HepG2 (cell line): ENCODE measurements around the gene CSNK2A1. TPM values are rescaled to one million over a fixed set of nuclear protein-coding genes. Genes with fewer than 3 reads are reported as not detected.

Source experiments
- DNMT1 ChIP-seq: sonication (generic); formaldehyde crosslinking; IDR thresholded peaks from 2 replicates; pipeline ENCODE4 v1.5.1; 2020; ENCODE audit warnings: mild to moderate bottlenecking, missing genetic modification reagents
- GPBP1L1 ChIP-seq: sonication (generic); formaldehyde crosslinking; IDR thresholded peaks from 2 replicates; pipeline ENCODE4 v1.5.0; 2020; ENCODE audit warnings: mild to moderate bottlenecking, missing genetic modification reagents
- HNRNPL ChIP-seq: fragments of 200-400 bp; formaldehyde crosslinking; IDR thresholded peaks from 2 replicates; pipeline ENCODE4 v1.6.1; 2017; ENCODE audit warnings: mild to moderate bottlenecking, low read depth, low read length
- IRF2 ChIP-seq: IDR thresholded peaks from 2 replicates; pipeline ENCODE4 v1.6.1; 2018; ENCODE audit warnings: missing genetic modification reagents, missing compliant biosample characterization
- MED13 ChIP-seq: sonication (generic); formaldehyde crosslinking; IDR thresholded peaks from 2 replicates; pipeline ENCODE4 v1.5.0; 2020; ENCODE audit warnings: missing genetic modification reagents
- PPARG ChIP-seq: conservative IDR thresholded peaks from 2 replicates; pipeline ENCODE4 v1.6.1; 2016; ENCODE audit warnings: missing biosample characterization, missing genetic modification reagents
- SETDB1 ChIP-seq: sonication (generic); formaldehyde crosslinking; IDR thresholded peaks from 2 replicates; pipeline ENCODE4 v1.5.1; 2020; ENCODE audit warnings: missing genetic modification reagents, mild to moderate bottlenecking, borderline replicate concordance
- SP140L ChIP-seq: sonication (generic); formaldehyde crosslinking; IDR thresholded peaks from 2 replicates; pipeline ENCODE4 v1.4.0; 2020; ENCODE audit warnings: missing genetic modification reagents, borderline replicate concordance
- ZBTB42 ChIP-seq: sonication (generic); formaldehyde crosslinking; IDR thresholded peaks from 2 replicates; pipeline ENCODE4 v1.5.0; 2020; ENCODE audit warnings: mild to moderate bottlenecking, missing genetic modification reagents
- ZNF264 ChIP-seq: sonication (generic); formaldehyde crosslinking; IDR thresholded peaks from 2 replicates; pipeline ENCODE4 v1.4.0; 2020; ENCODE audit warnings: missing genetic modification reagents
- ZNF354B ChIP-seq: sonication (generic); formaldehyde crosslinking; IDR thresholded peaks from 2 replicates; pipeline ENCODE4 v1.8.0; 2022; ENCODE audit warnings: mild to moderate bottlenecking, missing genetic modification reagents
- ZNF691 ChIP-seq: sonication (generic); formaldehyde crosslinking; IDR thresholded peaks from 2 replicates; pipeline ENCODE4 v1.4.0; 2020; ENCODE audit warnings: missing genetic modification reagents, low read depth, mild to moderate bottlenecking, borderline replicate concordance
- ZNF775 ChIP-seq: sonication (generic); formaldehyde crosslinking; IDR thresholded peaks from 2 replicates; pipeline ENCODE4 v1.4.0; 2020; ENCODE audit warnings: missing genetic modification reagents, mild to moderate bottlenecking, moderate library complexity, borderline replicate concordance
- ZNF780A ChIP-seq: sonication (generic); formaldehyde crosslinking; IDR thresholded peaks from 2 replicates; pipeline ENCODE4 v1.8.0; 2022; ENCODE audit warnings: mild to moderate bottlenecking, missing genetic modification reagents, moderate library complexity
- ZSCAN25 ChIP-seq: sonication (generic); formaldehyde crosslinking; IDR thresholded peaks from 2 replicates; pipeline ENCODE4 v1.8.0; 2022; ENCODE audit warnings: mild to moderate bottlenecking, missing genetic modification reagents
- polyA plus RNA-seq, 8 experiments: library from polyadenylated mRNA; depleted of rRNA in 3 of 8; stranded (reverse) in 7 of 8; unstranded in 1 of 8; fragments of >200 nt; fragmentation: Illumina TruSeq in 4 of 8; extraction: Trizol in 4 of 8; gene quantifications; 2 replicates each; pipeline versions ENCODE4 v1.2.1 to v1.2.3, GENCODE V29; 2011 to 2016; ENCODE audit warnings: low read depth in 4 of 8, missing spikeins in 1 of 8, mixed read lengths in 1 of 8; ENCODE audit not compliant: insufficient read depth in 1 of 8
- total RNA-seq, 5 experiments: library from RNA; depleted of rRNA; stranded (reverse); fragments of >200 nt; fragmentation: Illumina TruSeq; extraction: Trizol; gene quantifications; 2 replicates each; pipeline ENCODE4 v1.2.3, GENCODE V29; 2016; ENCODE audit warnings: low read depth in 1 of 5
- TF ChIP-seq, protein P1 (sequence below): sonication (generic); formaldehyde crosslinking; IDR thresholded peaks from 2 replicates; pipeline ENCODE4 v1.9.0; 2022; ENCODE audit warnings: missing genetic modification reagents, mild to moderate bottlenecking, borderline replicate concordance
- TF ChIP-seq, protein P2 (sequence below): sonication (generic); formaldehyde crosslinking; IDR thresholded peaks from 2 replicates; pipeline ENCODE4 v1.4.0; 2020; ENCODE audit warnings: mild to moderate bottlenecking, missing genetic modification reagents
- TF ChIP-seq, protein P3 (sequence below): IDR thresholded peaks from 2 replicates; pipeline ENCODE4 v1.6.1; 2012; ENCODE audit warnings: inconsistent platforms

The CSNK2A1 gene
- total and polyA plus RNA-seq, 2 of the 13 experiments (the other 11 are each of a cell fraction or from before 2014, with no cell fraction given): 153 to 231 TPM

DNA sequence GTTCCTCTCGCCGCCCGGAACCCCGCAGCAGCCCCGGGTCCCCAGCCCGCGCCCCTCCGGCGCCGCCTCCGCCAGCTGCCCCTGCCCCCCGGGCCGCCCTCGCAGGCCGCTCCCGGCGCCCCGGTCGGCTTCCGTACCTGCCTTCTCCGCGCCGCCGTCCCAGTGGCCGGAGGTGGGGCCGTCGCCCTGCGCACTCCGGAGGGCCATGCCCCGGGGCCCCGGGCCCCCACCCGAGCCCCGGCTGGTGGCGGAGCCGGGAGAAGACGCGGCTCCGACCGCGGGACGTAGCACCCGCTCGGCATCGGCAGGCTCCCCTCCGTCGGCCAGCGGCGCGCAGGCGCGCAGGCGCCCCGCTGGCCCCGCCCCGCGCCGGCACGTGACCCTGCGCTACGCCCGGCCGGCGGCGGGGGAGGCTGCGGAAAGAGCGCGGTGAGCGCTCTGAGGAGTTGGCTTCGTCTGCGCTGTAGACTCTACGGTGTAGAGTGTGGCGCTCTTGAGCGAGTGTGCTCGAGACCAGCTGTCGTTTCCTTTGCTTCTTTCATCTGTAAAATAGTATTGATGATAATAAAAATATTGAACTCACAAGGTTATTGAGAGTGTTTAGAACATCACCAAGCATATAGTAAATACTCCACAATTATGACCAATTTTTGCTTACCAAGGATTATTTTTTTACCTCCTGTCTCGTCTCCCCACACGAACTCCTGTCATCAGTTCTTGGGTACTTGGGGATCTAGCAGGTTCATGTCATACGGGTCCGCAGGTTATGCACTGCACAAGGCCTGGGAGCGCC is 81.2 kb downstream of the CSNK2A1 start, which contains the start of gene TBC1D20 (continued):
- TF ChIP-seq, protein P1, sequence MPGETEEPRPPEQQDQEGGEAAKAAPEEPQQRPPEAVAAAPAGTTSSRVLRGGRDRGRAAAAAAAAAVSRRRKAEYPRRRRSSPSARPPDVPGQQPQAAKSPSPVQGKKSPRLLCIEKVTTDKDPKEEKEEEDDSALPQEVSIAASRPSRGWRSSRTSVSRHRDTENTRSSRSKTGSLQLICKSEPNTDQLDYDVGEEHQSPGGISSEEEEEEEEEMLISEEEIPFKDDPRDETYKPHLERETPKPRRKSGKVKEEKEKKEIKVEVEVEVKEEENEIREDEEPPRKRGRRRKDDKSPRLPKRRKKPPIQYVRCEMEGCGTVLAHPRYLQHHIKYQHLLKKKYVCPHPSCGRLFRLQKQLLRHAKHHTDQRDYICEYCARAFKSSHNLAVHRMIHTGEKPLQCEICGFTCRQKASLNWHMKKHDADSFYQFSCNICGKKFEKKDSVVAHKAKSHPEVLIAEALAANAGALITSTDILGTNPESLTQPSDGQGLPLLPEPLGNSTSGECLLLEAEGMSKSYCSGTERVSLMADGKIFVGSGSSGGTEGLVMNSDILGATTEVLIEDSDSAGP (CRISPR knock-in tag): no peak; the same call in 1 of the 2 replicates
- TF ChIP-seq MED13 (CRISPR knock-in tag) (no peak), ZNF264 (CRISPR knock-in tag) (peak; percentile 68; the same call in 1 of the 2 replicates), ZSCAN25 (CRISPR knock-in tag) (no peak), HNRNPL (no peak), GPBP1L1 (CRISPR knock-in tag) (no peak), PPARG (CRISPR knock-in tag) (peak; percentile 51; the same call in 1 of the 2 replicates), ZNF354B (no peak; the same call in 1 of the 2 replicates), ZNF691 (CRISPR knock-in tag) (peak; percentile 53; the same call in 1 of the 2 replicates), DNMT1 (CRISPR knock-in tag) (no peak), IRF2 (CRISPR knock-in tag) (peak; percentile 68; the same call in 1 of the 2 replicates), ZBTB42 (CRISPR knock-in tag) (0 out of 2 replicates have a peak, but pooled peaks have one; percentile 66), SETDB1 (CRISPR knock-in tag) (no peak), ZNF780A (no peak), ZNF775 (CRISPR knock-in tag) (no peak), SP140L (CRISPR knock-in tag) (no peak)
- TF ChIP-seq, protein P2, sequence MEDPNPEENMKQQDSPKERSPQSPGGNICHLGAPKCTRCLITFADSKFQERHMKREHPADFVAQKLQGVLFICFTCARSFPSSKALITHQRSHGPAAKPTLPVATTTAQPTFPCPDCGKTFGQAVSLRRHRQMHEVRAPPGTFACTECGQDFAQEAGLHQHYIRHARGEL (CRISPR knock-in tag): no peak
- TF ChIP-seq, protein P3, sequence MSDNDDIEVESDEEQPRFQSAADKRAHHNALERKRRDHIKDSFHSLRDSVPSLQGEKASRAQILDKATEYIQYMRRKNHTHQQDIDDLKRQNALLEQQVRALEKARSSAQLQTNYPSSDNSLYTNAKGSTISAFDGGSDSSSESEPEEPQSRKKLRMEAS: peak; percentile 96
